NB4 (cell line): ENCODE results near the gene LETM1.

Source experiments
- DNase-seq: peaks from one replicate; pipeline ENCODE4 v3.0.0; 2010; ENCODE audit warnings: low read depth
- H3K4me3 ChIP-seq: one replicate; pipeline ENCODE4 v1.5.1; 2011; ENCODE audit warnings: mild to moderate bottlenecking, low read depth, low read length, moderate library complexity
- MYC ChIP-seq: IDR thresholded peaks from 2 replicates; pipeline ENCODE4 v1.6.1; 2011; ENCODE audit warnings: low read depth, low read length
- POLR2A ChIP-seq: IDR thresholded peaks from 2 replicates; pipeline ENCODE4 v1.6.1; 2011; ENCODE audit warnings: mild to moderate bottlenecking; ENCODE audit not compliant: insufficient read length; ENCODE audit errors: extremely low read depth
- TF ChIP-seq, protein P1 (sequence below): IDR thresholded peaks from one replicate; pipeline ENCODE4 v1.5.1; 2012; ENCODE audit warnings: low read depth, low read length
- TF ChIP-seq, protein P2 (sequence below): IDR thresholded peaks from 2 replicates; pipeline ENCODE4 v1.6.1; 2011; ENCODE audit warnings: low read depth, low read length

Gene LETM1

DNA sequence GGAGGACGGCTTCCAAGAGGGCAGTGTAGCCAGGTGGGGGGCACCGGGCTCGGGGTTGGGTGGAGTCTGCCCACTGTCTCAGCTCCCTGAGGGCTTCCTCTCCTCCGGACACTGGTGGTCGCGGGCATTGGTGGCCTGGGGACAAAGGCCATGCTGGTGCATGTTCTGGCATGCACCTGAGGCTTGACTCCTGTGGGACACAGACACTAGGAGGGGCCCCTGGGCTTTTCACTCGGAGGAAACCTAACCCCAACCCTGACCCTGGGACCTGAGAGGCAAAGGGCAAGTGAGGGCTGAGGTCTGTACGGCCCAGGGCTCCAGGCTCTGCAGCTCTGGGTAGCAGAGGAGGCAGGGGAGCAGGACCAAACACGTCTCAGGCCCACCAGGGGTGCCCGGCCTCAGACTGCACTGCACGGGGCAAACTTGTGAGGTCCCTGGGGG is 85.1 kb downstream of the LETM1 start:
- H3K4me3 ChIP-seq: no peak overlapping the region
- peak; percentile 56 for DNase-seq
- TF ChIP-seq, protein P1, sequence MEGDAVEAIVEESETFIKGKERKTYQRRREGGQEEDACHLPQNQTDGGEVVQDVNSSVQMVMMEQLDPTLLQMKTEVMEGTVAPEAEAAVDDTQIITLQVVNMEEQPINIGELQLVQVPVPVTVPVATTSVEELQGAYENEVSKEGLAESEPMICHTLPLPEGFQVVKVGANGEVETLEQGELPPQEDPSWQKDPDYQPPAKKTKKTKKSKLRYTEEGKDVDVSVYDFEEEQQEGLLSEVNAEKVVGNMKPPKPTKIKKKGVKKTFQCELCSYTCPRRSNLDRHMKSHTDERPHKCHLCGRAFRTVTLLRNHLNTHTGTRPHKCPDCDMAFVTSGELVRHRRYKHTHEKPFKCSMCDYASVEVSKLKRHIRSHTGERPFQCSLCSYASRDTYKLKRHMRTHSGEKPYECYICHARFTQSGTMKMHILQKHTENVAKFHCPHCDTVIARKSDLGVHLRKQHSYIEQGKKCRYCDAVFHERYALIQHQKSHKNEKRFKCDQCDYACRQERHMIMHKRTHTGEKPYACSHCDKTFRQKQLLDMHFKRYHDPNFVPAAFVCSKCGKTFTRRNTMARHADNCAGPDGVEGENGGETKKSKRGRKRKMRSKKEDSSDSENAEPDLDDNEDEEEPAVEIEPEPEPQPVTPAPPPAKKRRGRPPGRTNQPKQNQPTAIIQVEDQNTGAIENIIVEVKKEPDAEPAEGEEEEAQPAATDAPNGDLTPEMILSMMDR: no peak

DNA sequence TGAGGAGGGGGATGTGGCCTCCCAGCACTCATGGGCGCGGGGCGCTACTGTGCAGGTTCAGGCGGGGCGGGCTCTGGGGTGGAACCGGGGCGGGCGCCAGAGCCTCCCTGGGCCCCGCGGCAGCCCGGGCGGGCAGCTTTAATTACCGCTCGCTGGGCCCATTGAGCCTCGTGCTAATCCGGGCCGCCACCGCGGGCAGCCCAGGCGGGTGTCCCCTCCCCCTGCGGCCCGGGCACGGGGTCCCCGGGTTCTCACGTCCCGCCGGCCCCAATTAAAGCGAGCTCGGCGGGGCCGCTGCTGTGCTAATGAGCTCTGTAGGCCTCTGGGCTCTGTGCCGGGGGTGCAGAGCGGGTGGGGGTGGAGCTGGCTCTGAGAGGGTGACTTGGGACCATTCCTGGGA is 85.7 kb downstream of the LETM1 start:
- DNase-seq: no peak
- no peak for TF ChIP-seq POLR2A
- TF ChIP-seq, protein P2, sequence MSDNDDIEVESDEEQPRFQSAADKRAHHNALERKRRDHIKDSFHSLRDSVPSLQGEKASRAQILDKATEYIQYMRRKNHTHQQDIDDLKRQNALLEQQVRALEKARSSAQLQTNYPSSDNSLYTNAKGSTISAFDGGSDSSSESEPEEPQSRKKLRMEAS: no peak
- TF ChIP-seq, protein P1: no peak
- TF ChIP-seq MYC: no peak

DNA sequence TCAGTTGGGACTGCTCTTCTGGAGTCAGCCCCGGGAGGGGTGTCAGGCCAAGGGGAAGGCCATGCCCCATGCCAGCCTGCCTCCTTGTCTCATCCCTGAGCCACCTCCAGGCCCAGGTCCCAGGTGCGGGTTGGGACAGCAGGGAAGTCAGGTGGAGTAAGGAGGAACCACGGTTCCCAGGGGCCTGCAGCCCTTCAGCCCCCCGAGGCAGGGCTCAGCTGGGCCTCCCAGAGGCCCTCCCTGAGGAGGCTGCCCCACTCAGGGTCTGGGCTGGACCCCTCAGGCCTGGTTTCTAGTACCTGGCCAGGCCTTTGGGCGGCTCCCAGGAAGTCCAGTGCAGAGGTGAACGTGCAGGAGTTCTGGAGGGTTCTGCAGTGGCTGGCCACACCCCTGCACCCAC is 86.3 kb downstream of the LETM1 start:
- no peak for TF ChIP-seq POLR2A
- TF ChIP-seq, protein P2: no peak
- TF ChIP-seq, protein P1: no peak
- no peak for TF ChIP-seq MYC
- no peak for DNase-seq
- H3K4me3 ChIP-seq: no peak overlapping the region

More for the DNA sequence above, 85.7 kb downstream of the LETM1 start:
- no peak overlapping the region for H3K4me3 ChIP-seq

DNA sequence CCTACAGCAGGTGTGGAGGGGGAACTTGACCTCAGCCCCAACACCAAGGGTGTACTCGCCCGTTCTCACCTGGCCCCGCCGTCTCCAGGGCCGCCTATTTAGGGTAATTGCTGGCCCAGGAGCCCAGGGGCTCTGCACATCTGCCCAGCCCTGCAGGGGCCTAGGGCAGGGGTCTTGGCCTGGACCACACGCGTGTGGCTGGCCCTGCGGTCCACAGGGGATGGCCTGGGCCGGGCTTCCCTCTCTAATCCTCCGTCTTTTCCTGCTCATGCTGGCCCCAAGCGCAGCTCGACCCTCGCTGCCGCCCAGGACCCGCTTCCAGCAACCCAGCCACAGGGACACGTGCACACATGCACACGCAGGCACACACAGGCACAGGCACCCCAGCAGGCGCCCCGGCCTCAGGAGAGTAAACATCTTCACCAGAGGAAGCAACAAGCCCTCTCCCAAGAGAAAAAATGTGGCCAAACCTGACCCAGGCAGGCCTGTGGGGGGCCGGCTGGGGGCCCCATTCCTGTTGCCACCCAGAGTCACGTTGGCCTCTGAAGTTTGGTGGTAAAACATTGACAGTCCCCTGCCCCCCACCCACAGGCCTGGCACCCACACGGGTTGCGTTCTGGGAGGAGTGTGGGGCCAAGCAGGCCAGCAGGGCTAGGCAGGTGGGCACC is 87.5 kb downstream of the LETM1 start:
- H3K4me3 ChIP-seq: no peak overlapping the region
- peak; percentile 56 for DNase-seq
- TF ChIP-seq, protein P1: no peak
- TF ChIP-seq MYC: no peak
- no peak for TF ChIP-seq POLR2A
- TF ChIP-seq, protein P2: peak; percentile 34; the same call in 1 of the 2 replicates

DNA sequence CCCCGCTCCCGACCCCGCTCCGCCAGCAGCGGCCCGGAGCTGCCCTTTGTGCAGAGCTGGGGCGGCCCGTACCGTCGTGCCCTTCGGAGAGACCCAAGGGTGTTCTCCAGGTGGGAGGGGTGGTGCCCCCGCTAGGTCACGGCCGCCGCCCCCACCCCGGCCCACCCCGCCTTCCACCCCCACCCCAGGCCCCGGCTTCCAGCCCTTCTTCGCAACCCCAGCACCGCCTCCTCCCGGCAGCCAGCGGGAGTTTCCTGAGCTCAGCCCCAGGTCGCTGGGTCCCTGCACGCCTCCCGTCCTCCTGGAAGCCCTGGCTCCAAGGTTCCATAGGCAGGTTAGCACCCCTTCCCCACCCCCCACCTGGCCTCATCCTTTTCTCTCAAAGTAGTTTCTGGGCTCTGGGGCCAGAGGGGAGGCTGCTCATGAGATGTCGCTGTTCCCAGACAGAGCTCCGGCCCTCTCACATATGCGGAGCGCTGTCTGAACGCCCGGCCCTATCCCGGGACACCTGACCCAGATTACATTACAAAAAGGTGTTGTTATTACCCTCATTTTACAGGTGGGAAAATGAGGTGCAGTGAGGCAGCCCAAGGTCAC is 88.1 kb downstream of the LETM1 start:
- H3K4me3 ChIP-seq: no peak overlapping the region
- peak; percentile 59 for DNase-seq
- TF ChIP-seq MYC: no peak
- TF ChIP-seq, protein P1: peak; percentile 44
